DOHH2 (cell line): Measurements from ENCODE around the gene LMCD1.

Experiments
- H3F3A ChIP-seq: fragments of 200-600 bp; sonication (generic), shearing (Covaris generic); 2 replicates; pipeline ENCODE4 v1.6.0; 2016; ENCODE audit warnings: antibody characterized with exemption, mild to moderate bottlenecking; ENCODE audit not compliant: control insufficient read depth, insufficient read depth
- H3K27ac ChIP-seq: fragments of 200-600 bp; sonication (generic); 2 replicates; pipeline ENCODE4 v1.5.1; 2014; ENCODE audit warnings: low read depth, mild to moderate bottlenecking, low read length, moderate library complexity
- H3K27me3 ChIP-seq: fragments of 200-600 bp; sonication (generic); 2 replicates; pipeline ENCODE4 v1.6.1; 2014; ENCODE audit warnings: mild to moderate bottlenecking, low read length, mixed read lengths; ENCODE audit not compliant: control insufficient read depth
- H3K36me3 ChIP-seq: fragments of 200-600 bp; sonication (generic); 2 replicates; pipeline ENCODE4 v1.6.1; 2014; ENCODE audit warnings: mild to moderate bottlenecking, low read length, moderate library complexity, mixed read lengths; ENCODE audit not compliant: control insufficient read depth
- H3K4me1 ChIP-seq: fragments of 200-600 bp; sonication (generic); 2 replicates; pipeline ENCODE4 v1.6.1; 2014; ENCODE audit warnings: mild to moderate bottlenecking, low read length, mixed read lengths; ENCODE audit not compliant: control insufficient read depth
- H3K4me2 ChIP-seq: fragments of 200-600 bp; sonication (generic); 2 replicates; pipeline ENCODE4 v1.6.0; 2014; ENCODE audit warnings: mild to moderate bottlenecking, low read length, moderate library complexity
- H3K4me3 ChIP-seq: fragments of 200-600 bp; sonication (generic); 2 replicates; pipeline ENCODE4 v1.5.1; 2014; ENCODE audit warnings: mild to moderate bottlenecking, low read length, mixed read lengths
- H3K79me2 ChIP-seq: fragments of 200-600 bp; sonication (generic); 2 replicates; pipeline ENCODE4 v1.6.1; 2014; ENCODE audit warnings: mild to moderate bottlenecking, low read length, mixed read lengths; ENCODE audit not compliant: control insufficient read depth
- H3K9me2 ChIP-seq: fragments of 200-600 bp; sonication (generic); replicated peaks from 2 replicates; pipeline ENCODE4 v1.6.1; 2014; ENCODE audit warnings: mild to moderate bottlenecking, low read length, mixed read lengths; ENCODE audit not compliant: control insufficient read depth
- H3K9me3 ChIP-seq: fragments of 200-600 bp; sonication (generic); 2 replicates; pipeline ENCODE4 v1.6.1; 2014; ENCODE audit warnings: antibody characterized with exemption, low read length, mixed read lengths; ENCODE audit not compliant: control insufficient read depth, insufficient read depth
- H4K20me1 ChIP-seq: fragments of 200-600 bp; sonication (generic); 2 replicates; pipeline ENCODE4 v1.6.0; 2014; ENCODE audit warnings: low read depth, mild to moderate bottlenecking, antibody characterized with exemption, low read length, moderate library complexity; ENCODE audit not compliant: control insufficient read depth, insufficient read depth
- EZH2phosphoT487 ChIP-seq: fragments of 200-600 bp; sonication (generic); IDR thresholded peaks from 2 replicates; pipeline ENCODE4 v1.6.1; 2017; ENCODE audit warnings: borderline replicate concordance, mild to moderate bottlenecking, antibody characterized with exemption, low read length, moderate library complexity, mixed read lengths
- TF ChIP-seq, protein P1 (sequence below): fragments of 200-600 bp; sonication (generic); IDR thresholded peaks from one replicate; pipeline ENCODE4 v1.5.1; 2014; ENCODE audit warnings: antibody characterized with exemption, mild to moderate bottlenecking, low read depth, low read length; ENCODE audit not compliant: poor library complexity, severe bottlenecking

The LMCD1 gene

DNA sequence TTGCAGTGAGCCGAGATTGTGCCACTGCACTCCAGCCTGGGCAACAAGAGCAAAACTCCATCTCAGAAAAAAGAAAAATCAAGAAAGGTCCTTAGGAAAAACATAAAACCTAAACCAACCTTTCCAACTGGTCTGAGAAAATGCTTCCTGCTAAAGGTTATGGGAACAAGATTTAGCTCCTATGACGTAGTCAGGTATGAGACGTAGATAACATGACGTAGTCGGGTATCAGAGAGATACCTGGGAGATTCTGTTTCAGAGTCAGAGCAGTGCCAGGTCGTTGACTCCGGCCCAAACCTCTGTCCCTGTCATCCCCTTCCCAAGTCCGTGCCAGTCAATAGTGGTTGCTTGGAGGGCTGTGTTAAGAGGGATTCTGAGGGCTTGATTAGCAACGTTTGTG is 39.9 kb downstream of the LMCD1 start:
- no peaks in the 10 kb centered on the region for H3K27me3 ChIP-seq
- H3K79me2 ChIP-seq = no peaks in the 10 kb centered on the region
- H3K9me3 ChIP-seq = no peaks in the 10 kb centered on the region
- no peak overlapping the region for H3K27ac ChIP-seq
- H3F3A ChIP-seq = no peaks in the 10 kb centered on the region
- H3K4me2 ChIP-seq = no peak overlapping the region
- no peaks in the 10 kb centered on the region for H3K4me1 ChIP-seq
- no peak for TF ChIP-seq EZH2phosphoT487
- TF ChIP-seq, protein P1, sequence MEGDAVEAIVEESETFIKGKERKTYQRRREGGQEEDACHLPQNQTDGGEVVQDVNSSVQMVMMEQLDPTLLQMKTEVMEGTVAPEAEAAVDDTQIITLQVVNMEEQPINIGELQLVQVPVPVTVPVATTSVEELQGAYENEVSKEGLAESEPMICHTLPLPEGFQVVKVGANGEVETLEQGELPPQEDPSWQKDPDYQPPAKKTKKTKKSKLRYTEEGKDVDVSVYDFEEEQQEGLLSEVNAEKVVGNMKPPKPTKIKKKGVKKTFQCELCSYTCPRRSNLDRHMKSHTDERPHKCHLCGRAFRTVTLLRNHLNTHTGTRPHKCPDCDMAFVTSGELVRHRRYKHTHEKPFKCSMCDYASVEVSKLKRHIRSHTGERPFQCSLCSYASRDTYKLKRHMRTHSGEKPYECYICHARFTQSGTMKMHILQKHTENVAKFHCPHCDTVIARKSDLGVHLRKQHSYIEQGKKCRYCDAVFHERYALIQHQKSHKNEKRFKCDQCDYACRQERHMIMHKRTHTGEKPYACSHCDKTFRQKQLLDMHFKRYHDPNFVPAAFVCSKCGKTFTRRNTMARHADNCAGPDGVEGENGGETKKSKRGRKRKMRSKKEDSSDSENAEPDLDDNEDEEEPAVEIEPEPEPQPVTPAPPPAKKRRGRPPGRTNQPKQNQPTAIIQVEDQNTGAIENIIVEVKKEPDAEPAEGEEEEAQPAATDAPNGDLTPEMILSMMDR = no peak
- H3K9me2 ChIP-seq = no peaks in the 10 kb centered on the region
- no peaks in the 10 kb centered on the region for H3K36me3 ChIP-seq
- H4K20me1 ChIP-seq = no peaks in the 10 kb centered on the region
- no peak overlapping the region for H3K4me3 ChIP-seq

- H3K9me2 ChIP-seq = no peaks in the 10 kb centered on the region
- no peak overlapping the region for H3K4me2 ChIP-seq
- H3K9me3 ChIP-seq = no peaks in the 10 kb centered on the region
- no peaks in the 10 kb centered on the region for H4K20me1 ChIP-seq
- no peaks in the 10 kb centered on the region for H3F3A ChIP-seq
- H3K36me3 ChIP-seq = no peaks in the 10 kb centered on the region
- H3K79me2 ChIP-seq = no peaks in the 10 kb centered on the region
- H3K4me3 ChIP-seq = no peak overlapping the region
- H3K27me3 ChIP-seq = no peaks in the 10 kb centered on the region
- TF ChIP-seq EZH2phosphoT487 = no peak
- TF ChIP-seq, protein P1 = no peak
- H3K27ac ChIP-seq = no peak overlapping the region
- H3K4me1 ChIP-seq = no peaks in the 10 kb centered on the region
Measured at GRCh38 chr3:8542190-8543135, 40.8 kb downstream of the LMCD1 start.

- no peak overlapping the region for H3K4me2 ChIP-seq
- TF ChIP-seq, protein P1 = no peak
- TF ChIP-seq EZH2phosphoT487 = no peak
- no peaks in the 10 kb centered on the region for H3K4me1 ChIP-seq
- no peaks in the 10 kb centered on the region for H3K36me3 ChIP-seq
- no peaks in the 10 kb centered on the region for H3K9me2 ChIP-seq
- H3K9me3 ChIP-seq = no peaks in the 10 kb centered on the region
- no peak overlapping the region for H3K4me3 ChIP-seq
- H3K79me2 ChIP-seq = no peaks in the 10 kb centered on the region
- H4K20me1 ChIP-seq = no peaks in the 10 kb centered on the region
- H3K27ac ChIP-seq = no peak overlapping the region
- H3K27me3 ChIP-seq = no peaks in the 10 kb centered on the region
- no peaks in the 10 kb centered on the region for H3F3A ChIP-seq
Measured at GRCh38 chr3:8546609-8547008, 45.0 kb downstream of the LMCD1 start.
